ENCODE results near the gene C12orf75.

C12orf75 gene

DNA sequence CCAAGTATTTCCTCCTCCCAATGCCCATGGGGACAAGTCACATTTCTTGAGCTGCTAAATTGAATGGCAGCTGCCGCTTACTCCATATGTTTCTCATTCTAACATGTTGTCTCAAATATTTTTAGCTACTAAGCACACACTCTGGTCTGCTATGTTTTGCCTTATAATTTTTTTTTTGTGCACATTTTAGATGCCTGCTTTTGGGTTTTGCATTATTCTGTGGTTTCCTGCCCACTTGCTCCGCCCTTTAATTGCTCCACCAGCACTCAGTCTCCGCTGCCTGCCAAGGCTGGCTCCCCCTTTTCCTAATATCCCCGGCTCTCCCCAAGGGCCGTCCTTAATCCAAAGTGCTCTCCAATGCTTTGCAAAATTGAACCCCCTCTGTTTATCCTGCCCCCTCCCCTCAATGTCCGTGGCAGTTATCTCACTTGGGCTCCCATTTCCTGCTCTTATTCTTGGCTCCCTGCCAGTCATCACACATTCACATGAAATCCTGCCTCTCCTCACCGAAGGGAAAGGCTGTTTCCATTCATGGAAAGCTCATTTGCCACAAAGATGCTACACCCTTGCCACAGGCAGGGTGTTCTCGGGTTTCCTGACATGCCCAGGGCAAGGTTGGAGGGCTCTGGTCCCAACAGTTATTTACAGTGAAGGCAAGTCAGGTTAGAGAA, 79.4 kb downstream of the C12orf75 start:
- in situ Hi-C loops (cut with MboI; ENCODE audit: low sequenced_read_pairs) = loop anchor here (25.0 kb wide), 1 partner anchor 727 kb away; the partner anchor contains the start of gene NUAK1

- in situ Hi-C loops (cut with MboI; ENCODE audit: low sequenced_read_pairs) = loop anchor here (25.0 kb wide), 1 partner anchor 723 kb away; the partner anchor contains the start of gene NUAK1
Observed at GRCh38 chr12:105413911-105414487, 83.5 kb downstream of the C12orf75 start.

- in situ Hi-C loops (cut with MboI; ENCODE audit: low sequenced_read_pairs) = loop anchor here (25.0 kb wide), 1 partner anchor 720 kb away; the partner anchor contains the start of gene NUAK1
Observed at GRCh38 chr12:105417732-105418131, 87.2 kb downstream of the C12orf75 start.

GRCh38 chr12:105418229-105418628, 87.7 kb downstream of the C12orf75 start:
- in situ Hi-C loops (cut with MboI; ENCODE audit: low sequenced_read_pairs) = loop anchor here (25.0 kb wide), 1 partner anchor 719 kb away; the partner anchor contains the start of gene NUAK1

- in situ Hi-C loops (cut with MboI; ENCODE audit: low sequenced_read_pairs) = loop anchor here (25.0 kb wide), 1 partner anchor 718 kb away; the partner anchor contains the start of gene NUAK1
Observed at GRCh38 chr12:105418821-105419291, 88.4 kb downstream of the C12orf75 start.

GRCh38 chr12:105419606-105420005, 89.1 kb downstream of the C12orf75 start:
- in situ Hi-C loops (cut with MboI; ENCODE audit: low sequenced_read_pairs) = loop anchor here (25.0 kb wide), 1 partner anchor 718 kb away; the partner anchor contains the start of gene NUAK1

DNA sequence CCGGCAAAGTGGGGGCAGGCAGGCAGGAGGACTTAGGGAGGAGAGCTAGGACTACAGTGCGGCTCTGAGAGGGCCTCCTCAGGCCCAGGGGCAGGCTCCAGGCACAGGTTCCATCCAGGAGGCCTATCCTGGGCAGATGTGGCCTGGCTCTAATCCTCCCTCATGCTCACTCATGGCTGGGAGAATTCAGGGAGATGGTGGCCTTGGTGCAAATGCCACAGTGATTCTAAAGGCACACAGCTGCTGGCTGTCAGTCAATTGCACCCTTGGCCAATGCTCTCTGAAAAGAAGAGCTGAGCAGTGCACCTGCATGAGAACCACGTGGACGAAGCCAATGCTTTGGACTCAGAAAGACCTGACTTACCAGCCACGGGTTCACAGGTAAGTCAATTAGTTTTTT, 89.6 kb downstream of the C12orf75 start:
- in situ Hi-C loops (cut with MboI; ENCODE audit: low sequenced_read_pairs) = loop anchor here (25.0 kb wide), 1 partner anchor 717 kb away; the partner anchor contains the start of gene NUAK1

DNA sequence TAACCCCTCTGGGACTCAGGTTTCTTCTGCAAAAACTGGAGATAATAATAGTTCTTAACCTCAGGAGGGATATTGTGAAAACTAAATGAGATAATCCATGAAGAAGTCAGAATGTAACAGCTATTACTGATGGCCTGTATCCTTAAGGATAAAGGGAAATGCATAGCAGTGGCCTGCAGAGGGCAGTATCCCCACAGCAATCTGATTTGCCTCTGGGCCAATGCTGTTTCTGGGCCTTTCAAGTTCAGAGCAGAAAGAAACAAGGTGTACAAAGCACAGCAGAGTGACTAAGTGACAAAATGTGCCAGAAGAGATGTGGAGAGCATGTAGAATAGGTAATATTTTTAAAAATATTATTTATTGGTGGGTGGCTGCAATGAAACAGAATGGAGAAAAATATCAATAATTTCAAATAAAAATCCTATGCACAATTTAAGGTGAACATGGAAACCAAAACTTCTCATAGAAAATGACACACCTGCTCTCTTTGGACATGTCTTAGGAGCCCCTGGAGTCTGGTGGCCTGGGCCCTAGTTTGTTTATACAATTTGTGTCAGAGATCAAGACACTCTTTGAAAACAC, 90.3 kb downstream of the C12orf75 start:
- in situ Hi-C loops (cut with MboI; ENCODE audit: low sequenced_read_pairs) = loop anchor here (25.0 kb wide), 1 partner anchor 717 kb away; the partner anchor contains the start of gene NUAK1

All from HL-60/S4 treated with phorbol 12-myristate 13-acetate at 8.2 ng/mL for 4 days and 3 days (cell line).